Measurements from ENCODE around the gene RRAGA. TPM values are rescaled to one million over a fixed set of nuclear protein-coding genes. Genes with fewer than 3 reads are reported as not detected.
"Not testable (repeated sequence)": the region's sequence is repeated elsewhere in the genome, so short reads cannot be mapped to it uniquely, and the experiment has no call there.

RRAGA gene, protein sequence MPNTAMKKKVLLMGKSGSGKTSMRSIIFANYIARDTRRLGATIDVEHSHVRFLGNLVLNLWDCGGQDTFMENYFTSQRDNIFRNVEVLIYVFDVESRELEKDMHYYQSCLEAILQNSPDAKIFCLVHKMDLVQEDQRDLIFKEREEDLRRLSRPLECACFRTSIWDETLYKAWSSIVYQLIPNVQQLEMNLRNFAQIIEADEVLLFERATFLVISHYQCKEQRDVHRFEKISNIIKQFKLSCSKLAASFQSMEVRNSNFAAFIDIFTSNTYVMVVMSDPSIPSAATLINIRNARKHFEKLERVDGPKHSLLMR
- total RNA-seq, result 45.4 and 55.3 TPM in 2 replicates

DNA sequence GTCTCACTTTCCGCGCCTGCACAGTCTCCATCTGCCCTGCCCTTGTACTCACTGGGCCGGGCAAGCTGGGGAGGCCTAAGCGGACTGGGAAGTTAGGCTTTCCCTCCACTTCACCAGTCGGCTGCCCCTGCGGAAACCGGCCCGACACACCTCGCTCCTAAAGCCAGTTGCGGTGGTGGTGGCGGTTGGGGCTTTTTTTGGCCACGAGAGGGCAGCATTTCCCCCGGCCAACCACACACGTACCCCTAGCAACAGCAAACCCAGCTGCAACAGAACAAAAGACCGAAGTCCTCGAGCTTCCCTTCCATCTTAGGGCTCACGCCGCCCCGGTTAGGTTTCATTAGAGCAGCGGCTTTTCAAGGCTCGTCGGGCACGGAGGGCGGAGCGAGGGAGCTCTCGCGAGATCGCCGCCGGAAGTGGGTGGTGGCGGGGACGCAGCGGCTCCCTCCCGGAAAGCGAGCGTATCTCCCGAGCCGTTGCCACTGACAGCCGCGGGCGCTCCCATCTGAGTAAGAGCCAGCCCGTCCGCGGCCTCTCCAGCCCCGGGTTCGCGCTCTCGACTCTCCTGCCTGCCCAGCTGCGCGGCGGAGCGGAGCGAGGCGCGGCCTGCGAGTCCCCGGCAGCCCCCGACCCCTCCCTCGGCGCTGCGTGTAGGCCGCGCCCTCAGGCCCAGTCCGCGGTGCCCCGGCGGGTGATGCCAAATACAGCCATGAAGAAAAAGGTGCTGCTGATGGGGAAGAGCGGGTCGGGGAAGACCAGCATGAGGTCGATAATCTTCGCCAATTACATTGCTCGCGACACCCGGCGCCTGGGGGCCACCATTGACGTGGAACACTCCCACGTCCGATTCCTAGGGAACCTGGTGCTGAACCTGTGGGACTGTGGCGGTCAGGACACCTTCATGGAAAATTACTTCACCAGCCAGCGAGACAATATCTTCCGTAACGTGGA, at the start of gene RRAGA:
RRAGA (plus strand) TSS at position 462 of the 951 bp plus-strand sequence; CDS start at position 695, 233 bp downstream.
- peak; percentile 98 for DNase-seq (ENCODE audit: low read depth)
- peak within 1 kb of the TSS; percentile 91 for H3K4me3 ChIP-seq (ENCODE audit: low read depth, low read length)
- TF ChIP-seq CTCF (IDR thresholded peaks at IDR 0.05; ENCODE audit: insufficient read depth, low read depth, low read length), result peak; percentile 87

DNA sequence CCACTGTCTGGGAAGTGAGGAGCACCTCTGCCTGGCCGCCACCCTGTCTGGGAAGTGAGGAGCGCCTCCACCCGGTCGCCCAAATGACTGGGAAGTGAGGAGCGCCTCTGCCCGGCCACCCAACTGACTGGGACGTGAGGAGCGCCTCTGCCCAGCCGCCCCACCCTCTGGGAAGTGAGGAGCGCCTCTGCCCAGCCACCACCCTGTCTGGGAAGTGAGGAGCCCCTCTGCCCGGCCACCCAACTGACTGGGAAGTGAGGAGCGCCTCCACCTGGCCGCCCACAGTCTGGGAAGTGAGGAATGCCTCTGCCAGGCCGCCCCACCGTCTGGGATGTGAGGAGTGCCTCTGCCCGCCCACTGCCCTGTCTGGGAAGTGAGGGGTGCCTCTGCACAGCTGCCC, 49.1 kb upstream of the RRAGA start:
- TF ChIP-seq CTCF (IDR thresholded peaks at IDR 0.05; ENCODE audit: insufficient read depth, low read depth, low read length), result no peak
- no peak overlapping the region for H3K4me3 ChIP-seq (ENCODE audit: low read depth, low read length)
- no peak for DNase-seq (ENCODE audit: low read depth)

- no peak for TF ChIP-seq CTCF (IDR thresholded peaks at IDR 0.05; ENCODE audit: insufficient read depth, low read depth, low read length)
- DNase-seq (ENCODE audit: low read depth), result no peak
- H3K4me3 ChIP-seq (ENCODE audit: low read depth, low read length), result no peak overlapping the region
These were observed 39.7 kb upstream of the RRAGA start for GRCh38 chr9:19009391-19009965.

DNA sequence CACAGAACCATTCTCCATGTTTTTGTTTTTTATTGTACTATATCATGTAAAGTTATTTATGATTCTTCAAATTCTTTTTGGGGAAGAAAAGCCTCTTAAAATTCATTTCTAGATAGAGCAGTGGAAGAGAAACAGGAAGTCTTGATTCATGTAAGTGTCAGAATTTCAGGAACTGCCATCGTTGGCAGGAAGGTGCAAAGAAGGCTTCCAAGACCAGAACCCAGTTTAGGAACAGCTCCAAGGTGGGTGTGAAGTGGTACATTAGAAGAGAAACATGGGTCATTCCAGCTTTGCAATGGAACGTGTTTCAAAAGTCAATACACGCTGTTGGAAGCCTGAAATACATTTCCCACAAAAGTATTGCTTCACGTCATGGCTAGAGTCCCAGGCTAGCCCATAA, 31.0 kb upstream of the RRAGA start:
- H3K4me3 ChIP-seq (ENCODE audit: low read depth, low read length), result no peak overlapping the region
- no peak for TF ChIP-seq CTCF (IDR thresholded peaks at IDR 0.05; ENCODE audit: insufficient read depth, low read depth, low read length)
- DNase-seq (ENCODE audit: low read depth), result no peak

DNA sequence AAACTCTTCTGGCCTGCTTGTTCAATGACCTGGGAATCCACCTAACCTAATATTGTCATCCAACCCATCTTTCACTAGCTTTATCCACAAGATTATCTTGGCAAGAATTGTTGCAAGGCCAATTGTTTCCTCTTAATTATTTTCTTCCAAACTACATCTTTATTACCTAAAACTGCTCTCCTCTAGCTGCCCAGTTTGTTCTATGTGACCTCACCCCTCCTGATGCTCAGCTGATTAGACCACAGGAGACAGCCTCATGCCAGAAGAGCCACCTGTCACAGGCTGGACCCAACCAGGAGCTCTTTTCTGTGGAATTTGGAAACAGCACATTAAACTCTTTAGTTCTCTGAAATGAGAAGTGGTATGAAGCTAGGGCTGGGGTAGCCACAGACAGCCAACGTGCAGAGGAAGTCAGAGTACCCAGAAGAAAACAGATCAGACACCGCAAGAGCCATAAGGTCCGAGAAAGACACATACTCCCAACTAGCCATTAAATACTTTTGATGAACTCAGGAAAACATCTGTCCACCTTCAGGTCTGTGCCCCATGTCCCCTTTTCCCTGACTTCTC, 28.3 kb upstream of the RRAGA start:
- DNase-seq (ENCODE audit: low read depth), result no peak
- TF ChIP-seq CTCF (IDR thresholded peaks at IDR 0.05; ENCODE audit: insufficient read depth, low read depth, low read length), result no peak
- no peak overlapping the region for H3K4me3 ChIP-seq (ENCODE audit: low read depth, low read length)

GRCh38 chr9:19021649-19022048, 27.6 kb upstream of the RRAGA start:
- not testable (repeated sequence) for H3K4me3 ChIP-seq (ENCODE audit: low read depth, low read length); DNase-seq (ENCODE audit: low read depth)

Data from fibroblast of villous mesenchyme (primary cell).